GM12878 (cell line): ENCODE measurements around the gene LRRC26. TPM values are rescaled to one million over a fixed set of nuclear protein-coding genes. Genes with fewer than 3 reads are reported as not detected.

Experiments used
- ATF7 ChIP-seq: fragments of 450-650 bp; IDR thresholded peaks from 2 replicates; pipeline ENCODE4 v1.6.1; 2016; ENCODE audit warnings: low read depth, mild to moderate bottlenecking
- CBFB ChIP-seq: IDR thresholded peaks from 2 replicates; pipeline ENCODE4 v1.6.1; 2016; ENCODE audit warnings: antibody characterized with exemption, low read depth
- EED ChIP-seq: sonication (generic); IDR thresholded peaks from 2 replicates; pipeline ENCODE4 v1.6.1; 2016; ENCODE audit warnings: antibody characterized with exemption, low read depth
- EP300 ChIP-seq, 2 experiments: fragments of 150-350 bp in 1 of 2; IDR thresholded peaks; 2 replicates each; pipeline ENCODE4 v1.6.1; 2011 to 2012; ENCODE audit warnings: low read depth in 2 of 2, low read length in 2 of 2, borderline replicate concordance in 1 of 2, improper control_type of control experiment in 1 of 2, inconsistent platforms in 1 of 2; ENCODE audit not compliant: control insufficient read depth in 1 of 2
- FOS ChIP-seq: IDR thresholded peaks from 3 replicates; pipeline ENCODE4 v1.6.1; 2011; ENCODE audit warnings: borderline replicate concordance; ENCODE audit not compliant: insufficient read length; ENCODE audit errors: extremely low read depth
- GATAD2B ChIP-seq: fragments of 450-650 bp; conservative IDR thresholded peaks from 2 replicates; pipeline ENCODE4 v1.6.1; 2017; ENCODE audit warnings: low read depth, mild to moderate bottlenecking, moderate library complexity
- IRF5 ChIP-seq: fragments of 450-650 bp; IDR thresholded peaks from 2 replicates; pipeline ENCODE4 v1.6.1; 2017; ENCODE audit warnings: borderline replicate concordance
- MEF2A ChIP-seq: IDR thresholded peaks from 2 replicates; pipeline ENCODE4 v1.6.1; 2011; ENCODE audit warnings: low read depth, mild to moderate bottlenecking, low read length, moderate library complexity; ENCODE audit not compliant: insufficient read depth
- MTA2 ChIP-seq: fragments of 450-650 bp; IDR thresholded peaks from 2 replicates; pipeline ENCODE4 v1.6.1; 2016; ENCODE audit warnings: low read depth, mild to moderate bottlenecking, moderate library complexity
- MTA3 ChIP-seq: IDR thresholded peaks from 2 replicates; pipeline ENCODE4 v1.6.1; 2012; ENCODE audit warnings: low read length, inconsistent platforms, borderline replicate concordance
- NFIC ChIP-seq: IDR thresholded peaks from 2 replicates; pipeline ENCODE4 v1.6.1; 2012; ENCODE audit warnings: low read depth, mild to moderate bottlenecking, inconsistent platforms, low read length, moderate library complexity
- NFYB ChIP-seq: IDR thresholded peaks from 2 replicates; pipeline ENCODE4 v1.6.1; 2011; ENCODE audit warnings: low read depth, mild to moderate bottlenecking, low read length, improper control_type of control experiment, moderate library complexity; ENCODE audit not compliant: insufficient read depth
- RAD21 ChIP-seq: IDR thresholded peaks from 2 replicates; pipeline ENCODE4 v1.6.1; 2011; ENCODE audit warnings: mild to moderate bottlenecking, low read depth, low read length, moderate library complexity; ENCODE audit not compliant: insufficient read depth
- RAD51 ChIP-seq: fragments of 450-650 bp; IDR thresholded peaks from 2 replicates; pipeline ENCODE4 v1.6.1; 2016; ENCODE audit warnings: moderate library complexity, mild to moderate bottlenecking, inconsistent platforms
- RUNX3 ChIP-seq: IDR thresholded peaks from 2 replicates; pipeline ENCODE4 v1.6.1; 2012; ENCODE audit warnings: low read length, inconsistent platforms
- SKIL ChIP-seq: fragments of 450-650 bp; IDR thresholded peaks from 2 replicates; pipeline ENCODE4 v1.6.1; 2017; ENCODE audit warnings: mild to moderate bottlenecking, low read depth, inconsistent platforms; ENCODE audit not compliant: poor library complexity, severe bottlenecking
- SMC3 ChIP-seq: IDR thresholded peaks from 2 replicates; pipeline ENCODE4 v1.6.1; 2011; ENCODE audit warnings: low read length, improper control_type of control experiment, borderline replicate concordance
- TAF1 ChIP-seq: IDR thresholded peaks from 2 replicates; pipeline ENCODE4 v1.6.1; 2011; ENCODE audit warnings: mild to moderate bottlenecking, low read depth, low read length, borderline replicate concordance
- YBX1 ChIP-seq: fragments of 450-650 bp; IDR thresholded peaks from 2 replicates; pipeline ENCODE4 v1.6.1; 2016; ENCODE audit warnings: antibody characterized with exemption
- ZNF622 ChIP-seq: fragments of 450-650 bp; IDR thresholded peaks from 2 replicates; pipeline ENCODE4 v1.6.1; 2017; ENCODE audit warnings: mild to moderate bottlenecking, inconsistent platforms
- ZZZ3 ChIP-seq: IDR thresholded peaks from 2 replicates; pipeline ENCODE4 v1.6.1; 2011; ENCODE audit warnings: low read depth; ENCODE audit not compliant: control insufficient read depth, insufficient read length
- polyA plus RNA-seq, 11 experiments: library from polyadenylated mRNA; depleted of rRNA in 4 of 11; unstranded in 6 of 11; stranded (reverse) in 5 of 11; fragments of >200 nt; fragmentation: Nextera tagmentation in 4 of 11; fragmentation: Illumina TruSeq in 1 of 11; extraction: Ambion mirVana in 4 of 11; extraction: Trizol in 1 of 11; gene quantifications; 1 replicate in 1 of 11; 2 replicates in 10 of 11; pipeline versions ENCODE4 v1.2.1 to v1.2.3, GENCODE V29; 2011 to 2016; ENCODE audit warnings: inconsistent platforms in 2 of 11, missing spikeins in 2 of 11, low read depth in 1 of 11
- total RNA-seq, 4 experiments: library from RNA; depleted of rRNA in 3 of 4; stranded (reverse); fragments of >200 nt in 3 of 4; fragmentation: Illumina TruSeq in 1 of 4; extraction: Trizol in 1 of 4; gene quantifications; 2 replicates each; pipeline versions ENCODE4 v1.2.1 to v1.2.3, GENCODE V29; 2013 to 2021
- TF ChIP-seq, protein P1 (sequence below): fragments of 450-650 bp; IDR thresholded peaks from 2 replicates; pipeline ENCODE4 v1.6.1; 2016; ENCODE audit warnings: mild to moderate bottlenecking
- TF ChIP-seq, protein P2 (sequence below): IDR thresholded peaks from 2 replicates; pipeline ENCODE4 v1.6.1; 2011; ENCODE audit warnings: low read depth, mild to moderate bottlenecking, low read length, moderate library complexity, borderline replicate concordance; ENCODE audit errors: extremely low read depth
- TF ChIP-seq, protein P3 (sequence below): fragments of 450-650 bp; IDR thresholded peaks from 2 replicates; pipeline ENCODE4 v1.6.1; 2017; ENCODE audit warnings: low read depth, mild to moderate bottlenecking, moderate library complexity

LRRC26 gene
- total and polyA plus RNA-seq, 10 of the 15 experiments (the other 5 are each of a cell fraction or from before 2014, with no cell fraction given), result 0.29 to 0.91 (median 0.64) TPM; not detected in 5

GRCh38 chr9:137200311-137201204 lies 30.7 kb upstream of the LRRC26 start, which contains the start of gene TPRN (continued):
- no peak for TF ChIP-seq SKIL
- peak; percentile 74 for TF ChIP-seq GATAD2B
- TF ChIP-seq EP300 (IDR thresholded peaks at IDR 0.05; ENCODE audit: borderline replicate concordance in 1 of 2, control insufficient read depth in 1 of 2, low read depth in 2 of 2, low read length in 2 of 2), result no peak
- TF ChIP-seq FOS, result peak; percentile 78
- no peak for TF ChIP-seq ZZZ3
- peak; percentile 44; the same call in 1 of the 2 replicates for TF ChIP-seq RAD51
- no peak for TF ChIP-seq ZNF622
- TF ChIP-seq RUNX3, result no peak
- no peak for TF ChIP-seq NFIC
- TF ChIP-seq, protein P1, sequence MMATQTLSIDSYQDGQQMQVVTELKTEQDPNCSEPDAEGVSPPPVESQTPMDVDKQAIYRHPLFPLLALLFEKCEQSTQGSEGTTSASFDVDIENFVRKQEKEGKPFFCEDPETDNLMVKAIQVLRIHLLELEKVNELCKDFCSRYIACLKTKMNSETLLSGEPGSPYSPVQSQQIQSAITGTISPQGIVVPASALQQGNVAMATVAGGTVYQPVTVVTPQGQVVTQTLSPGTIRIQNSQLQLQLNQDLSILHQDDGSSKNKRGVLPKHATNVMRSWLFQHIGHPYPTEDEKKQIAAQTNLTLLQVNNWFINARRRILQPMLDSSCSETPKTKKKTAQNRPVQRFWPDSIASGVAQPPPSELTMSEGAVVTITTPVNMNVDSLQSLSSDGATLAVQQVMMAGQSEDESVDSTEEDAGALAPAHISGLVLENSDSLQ, result peak; percentile 71
- TF ChIP-seq MTA2, result no peak
- TF ChIP-seq, protein P2, sequence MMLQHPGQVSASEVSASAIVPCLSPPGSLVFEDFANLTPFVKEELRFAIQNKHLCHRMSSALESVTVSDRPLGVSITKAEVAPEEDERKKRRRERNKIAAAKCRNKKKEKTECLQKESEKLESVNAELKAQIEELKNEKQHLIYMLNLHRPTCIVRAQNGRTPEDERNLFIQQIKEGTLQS, result no peak
- TF ChIP-seq SMC3, result no peak
- peak; percentile 98 for TF ChIP-seq NFYB
- no peak for TF ChIP-seq ATF7
- TF ChIP-seq YBX1, result no peak
- TF ChIP-seq MTA3, result no peak
- TF ChIP-seq MEF2A, result no peak
- TF ChIP-seq CBFB, result peak; percentile 21; the same call in 1 of the 2 replicates
- TF ChIP-seq, protein P3, sequence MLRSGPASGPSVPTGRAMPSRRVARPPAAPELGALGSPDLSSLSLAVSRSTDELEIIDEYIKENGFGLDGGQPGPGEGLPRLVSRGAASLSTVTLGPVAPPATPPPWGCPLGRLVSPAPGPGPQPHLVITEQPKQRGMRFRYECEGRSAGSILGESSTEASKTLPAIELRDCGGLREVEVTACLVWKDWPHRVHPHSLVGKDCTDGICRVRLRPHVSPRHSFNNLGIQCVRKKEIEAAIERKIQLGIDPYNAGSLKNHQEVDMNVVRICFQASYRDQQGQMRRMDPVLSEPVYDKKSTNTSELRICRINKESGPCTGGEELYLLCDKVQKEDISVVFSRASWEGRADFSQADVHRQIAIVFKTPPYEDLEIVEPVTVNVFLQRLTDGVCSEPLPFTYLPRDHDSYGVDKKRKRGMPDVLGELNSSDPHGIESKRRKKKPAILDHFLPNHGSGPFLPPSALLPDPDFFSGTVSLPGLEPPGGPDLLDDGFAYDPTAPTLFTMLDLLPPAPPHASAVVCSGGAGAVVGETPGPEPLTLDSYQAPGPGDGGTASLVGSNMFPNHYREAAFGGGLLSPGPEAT, result no peak
- no peak for TF ChIP-seq EED
- peak; percentile 87 for TF ChIP-seq TAF1
- TF ChIP-seq IRF5, result no peak
- no peak for TF ChIP-seq RAD21
